Limb (tissue), 2 donors: Measurements from ENCODE around the gene HUNK.
"Not testable (repeated sequence)": the region's sequence is repeated elsewhere in the genome, so short reads cannot be mapped to it uniquely, and the experiment has no call there.

Experiments
- DNase-seq, 2 donors: peaks; one replicate each; pipeline ENCODE4 v3.0.0-alpha.2; 2016; ENCODE audit errors: extremely low spot score in 2 of 2

The HUNK gene

DNA sequence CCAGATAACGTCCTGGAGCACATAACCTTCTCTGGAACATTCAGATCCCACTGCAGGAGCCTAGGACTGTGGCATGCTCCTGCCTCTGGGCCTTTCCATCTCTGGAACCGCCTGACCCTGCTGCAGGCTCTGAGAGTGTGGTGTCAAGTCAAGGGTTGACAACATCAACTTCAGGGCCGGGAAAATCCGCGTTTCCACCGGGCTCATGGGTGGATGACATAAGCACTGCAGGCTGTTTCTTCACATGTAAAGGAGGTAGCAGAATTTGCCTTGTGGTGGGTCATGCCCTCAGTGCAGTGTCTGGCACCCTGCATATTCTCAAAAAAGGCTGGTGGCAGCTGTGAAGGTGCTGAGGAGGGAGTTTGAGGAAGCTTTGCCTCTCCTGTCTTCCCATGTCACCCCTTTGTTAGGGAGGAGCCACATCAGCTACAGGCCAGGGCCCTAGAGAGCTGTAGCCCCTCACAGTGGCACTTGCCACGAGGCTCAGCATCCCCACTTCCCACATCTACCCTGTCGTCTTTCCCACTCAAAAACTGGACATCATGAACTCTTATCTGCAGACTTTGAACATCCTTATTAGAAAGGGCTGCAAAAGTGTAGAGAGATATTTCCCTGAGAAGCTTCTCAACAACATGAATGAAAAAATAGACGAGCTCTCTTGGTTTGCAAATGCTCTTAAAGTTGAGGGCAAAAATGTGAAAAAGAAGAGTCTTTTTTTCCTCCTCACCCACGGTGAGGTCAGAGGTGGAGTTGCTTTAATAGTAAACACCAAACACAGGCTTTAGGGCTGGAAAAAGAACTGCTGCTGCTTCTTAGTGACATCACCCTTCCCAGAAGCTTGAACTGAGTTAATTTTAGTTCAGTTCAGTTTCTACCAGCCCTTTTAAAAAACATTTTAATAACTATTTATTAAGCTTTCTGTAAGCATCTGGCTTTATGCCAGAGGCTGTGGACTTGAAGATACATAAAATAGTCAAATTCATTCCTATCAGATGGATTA is 121.3 kb downstream of the HUNK start:
- DNase-seq = peak in 1 of 2 donors; percentile 36

DNA sequence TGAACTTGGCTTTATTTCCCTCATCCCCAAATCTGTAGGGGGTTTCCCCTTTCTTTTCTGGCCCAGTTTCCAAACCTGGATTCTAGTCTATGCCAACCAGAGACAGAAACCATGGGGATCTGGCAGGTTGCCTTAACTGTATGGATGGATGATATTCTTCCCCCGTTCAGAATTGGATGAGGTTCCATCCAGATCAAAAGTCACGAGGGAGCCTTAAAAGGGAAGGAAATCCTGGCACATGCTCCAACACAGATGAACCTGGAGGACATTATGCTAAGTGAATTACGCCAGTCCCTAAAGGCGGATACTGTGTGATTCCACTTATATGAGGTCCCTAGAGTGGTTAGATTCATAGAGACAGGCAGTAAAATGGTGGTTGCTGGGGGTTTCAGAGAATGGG is 124.4 kb downstream of the HUNK start:
- peak; percentile 61 to 67 for DNase-seq

DNA sequence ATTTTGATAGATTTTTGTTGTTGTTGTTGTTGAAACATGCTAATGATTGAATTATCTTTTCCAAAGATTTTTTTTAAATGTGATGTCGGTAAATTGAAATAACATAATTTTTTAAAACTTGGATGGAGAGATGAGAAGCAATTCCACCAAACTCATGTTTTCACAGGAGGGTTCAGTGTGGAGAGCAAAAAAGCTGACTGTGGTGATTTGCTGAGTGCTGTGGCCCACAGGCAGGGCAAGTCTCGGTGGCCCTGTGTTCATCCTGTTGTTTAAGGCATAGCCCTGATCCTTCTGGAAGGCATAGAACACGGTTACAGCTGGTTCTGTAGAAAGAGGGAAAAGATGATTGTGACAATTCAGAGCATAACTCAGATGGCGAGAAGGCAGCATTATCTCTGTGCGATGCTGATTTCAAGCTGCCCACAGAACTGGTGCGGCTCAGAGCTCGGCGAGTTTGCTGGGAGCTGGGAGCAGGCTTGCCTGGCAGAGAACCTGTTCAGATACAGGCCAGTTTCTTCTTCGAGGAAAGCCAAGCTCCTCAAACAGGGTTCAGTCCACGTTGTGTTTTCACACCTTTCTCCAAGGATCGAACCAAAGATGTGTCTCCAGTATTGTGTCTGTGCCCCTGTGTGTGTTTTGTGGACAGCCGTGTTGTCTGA is 127.1 kb downstream of the HUNK start:
- DNase-seq = no peak

- peak; percentile 57 to 70 for DNase-seq
Observed at GRCh38 chr21:32001390-32001789, 128.6 kb downstream of the HUNK start.

GRCh38 chr21:32003411-32003810 is 130.6 kb downstream of the HUNK start:
- peak in 1 of 2 donors; percentile 35 for DNase-seq

DNA sequence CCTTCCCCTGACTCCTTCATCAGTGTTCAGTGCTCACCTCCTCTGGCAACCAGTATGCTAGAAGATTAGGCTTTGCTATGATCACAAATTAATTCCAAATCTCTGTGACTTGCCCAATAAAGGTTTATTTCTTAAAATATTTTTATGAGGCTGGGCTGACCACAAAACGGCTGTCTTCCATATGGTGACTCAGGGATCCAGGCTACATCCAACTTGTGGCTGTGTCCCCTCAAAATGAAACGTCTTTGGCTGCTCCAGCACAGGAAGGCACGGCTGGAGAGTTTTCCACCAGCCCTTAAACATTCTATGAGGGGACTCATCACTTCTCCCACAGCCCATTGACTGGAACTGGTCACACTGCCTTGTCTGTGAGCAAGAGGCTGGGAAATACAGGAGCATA is 131.5 kb downstream of the HUNK start:
- no peak for DNase-seq

GRCh38 chr21:32007456-32007855 is 134.6 kb downstream of the HUNK start:
- DNase-seq = no peak

GRCh38 chr21:32008714-32009113 is 135.9 kb downstream of the HUNK start:
- no peak for DNase-seq

- no peak for DNase-seq
Observed at GRCh38 chr21:32009263-32009662, 136.4 kb downstream of the HUNK start.

- DNase-seq = peak in 1 of 2 donors; percentile 18
Observed at GRCh38 chr21:32015461-32016139, 142.8 kb downstream of the HUNK start.

GRCh38 chr21:32018381-32018780 is 145.6 kb downstream of the HUNK start:
- DNase-seq = no peak

- DNase-seq = no peak
Observed at GRCh38 chr21:32020564-32020963, 147.7 kb downstream of the HUNK start.

GRCh38 chr21:32021319-32021994 is 148.6 kb downstream of the HUNK start:
- peak; percentile 50 to 75 for DNase-seq

- no peak for DNase-seq
Observed at GRCh38 chr21:32022146-32022545, 149.3 kb downstream of the HUNK start.

- no peak for DNase-seq
Observed at GRCh38 chr21:32030146-32030652, 157.4 kb downstream of the HUNK start.

- DNase-seq = no peak
Observed at GRCh38 chr21:32034850-32035249, 162.0 kb downstream of the HUNK start.

- no peak for DNase-seq
Observed at GRCh38 chr21:32035617-32036016, 162.8 kb downstream of the HUNK start.

GRCh38 chr21:32036756-32037155 is 163.9 kb downstream of the HUNK start:
- DNase-seq = no peak

GRCh38 chr21:32038751-32039150 is 165.9 kb downstream of the HUNK start:
- DNase-seq = not testable (repeated sequence)

- DNase-seq = no peak
Observed at GRCh38 chr21:32043458-32043857, 170.6 kb downstream of the HUNK start.
